GF-D8 (cell line): Measurements from ENCODE around the gene RAB3C.
"Not testable (repeated sequence)": the region's sequence is repeated elsewhere in the genome, so short reads cannot be mapped to it uniquely, and the experiment has no call there.

Experiments used
- DNase-seq: peaks from one replicate; lab custom pipeline; 2025; lab: John Stamatoyannopoulos, UW

Gene RAB3C

DNA sequence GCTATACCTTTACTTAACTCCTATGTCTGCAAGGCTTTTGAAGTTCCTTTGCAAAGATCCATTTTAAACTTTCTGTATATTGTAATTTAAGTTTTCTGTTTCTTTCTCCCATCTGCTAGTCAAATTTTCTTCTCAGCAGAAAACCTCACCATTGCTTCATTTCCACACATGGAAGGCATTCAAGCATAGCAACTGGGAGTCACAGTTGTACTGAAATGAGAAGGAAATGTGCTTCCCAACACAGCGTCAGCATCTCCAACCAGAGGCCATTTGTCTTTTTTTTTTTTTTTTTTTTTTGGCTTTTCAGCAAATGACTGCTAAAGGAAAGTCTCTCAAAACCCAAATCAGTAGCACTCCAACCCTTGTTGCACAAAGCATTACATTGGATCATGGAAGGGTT lies 92.5 kb downstream of the RAB3C start:
- DNase-seq, result no peak

DNA sequence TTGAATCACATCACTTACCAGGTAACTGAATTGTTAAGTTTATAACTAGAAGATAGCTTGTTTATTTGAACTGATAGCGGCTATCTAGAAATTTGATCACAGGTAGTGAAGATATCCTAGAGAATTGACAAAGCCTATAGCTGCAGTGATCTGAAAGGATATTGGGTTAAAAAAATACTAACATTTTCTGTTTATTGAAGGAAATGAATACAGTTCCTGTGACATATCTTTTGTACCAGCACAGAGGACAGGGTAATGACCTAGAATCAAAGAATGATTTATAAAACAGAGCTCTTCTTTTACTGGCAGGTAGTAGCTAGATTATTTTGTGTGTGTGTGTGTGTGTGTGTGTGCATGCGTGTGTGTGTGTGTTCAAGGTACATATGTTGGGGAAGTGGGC lies 94.8 kb downstream of the RAB3C start:
- no peak for DNase-seq

DNA sequence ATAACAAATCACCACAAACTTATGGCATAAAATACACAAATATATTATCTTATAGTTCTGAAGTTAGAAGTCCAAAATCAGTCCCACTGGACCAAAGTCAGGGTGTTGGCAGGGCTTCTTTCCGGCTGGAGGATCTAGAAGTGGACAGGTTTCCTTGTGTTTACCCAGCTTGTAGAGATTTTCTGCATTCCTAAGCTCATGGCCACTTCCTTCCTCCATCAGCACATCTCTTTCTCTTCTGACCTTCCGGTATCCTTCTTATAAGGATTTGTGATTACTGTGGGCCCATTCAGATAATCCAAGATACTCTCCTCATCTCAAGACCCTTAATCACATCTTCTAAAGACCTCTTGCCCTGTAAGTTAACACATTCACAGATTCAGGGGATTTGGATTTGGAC lies 97.6 kb downstream of the RAB3C start:
- DNase-seq, result no peak

DNA sequence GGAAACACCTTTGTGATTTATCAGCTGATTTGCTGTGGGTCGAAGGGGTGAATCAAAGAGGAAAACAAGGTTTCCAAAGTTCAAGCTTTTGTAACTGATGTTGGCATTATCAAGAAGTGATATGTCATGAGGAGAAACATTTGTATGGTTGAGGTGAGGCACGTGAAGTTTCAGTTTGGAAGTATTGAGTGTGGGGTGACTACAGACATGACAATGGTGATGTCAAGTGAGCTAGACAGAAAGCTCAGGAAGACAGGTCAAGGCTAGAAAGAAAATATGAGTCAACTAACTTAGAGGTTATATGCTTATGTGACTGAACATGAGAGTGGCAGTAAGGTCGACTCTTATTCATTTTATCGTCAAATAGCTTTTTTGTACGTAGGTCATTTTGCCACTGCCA lies 99.1 kb downstream of the RAB3C start:
- no peak for DNase-seq

DNA sequence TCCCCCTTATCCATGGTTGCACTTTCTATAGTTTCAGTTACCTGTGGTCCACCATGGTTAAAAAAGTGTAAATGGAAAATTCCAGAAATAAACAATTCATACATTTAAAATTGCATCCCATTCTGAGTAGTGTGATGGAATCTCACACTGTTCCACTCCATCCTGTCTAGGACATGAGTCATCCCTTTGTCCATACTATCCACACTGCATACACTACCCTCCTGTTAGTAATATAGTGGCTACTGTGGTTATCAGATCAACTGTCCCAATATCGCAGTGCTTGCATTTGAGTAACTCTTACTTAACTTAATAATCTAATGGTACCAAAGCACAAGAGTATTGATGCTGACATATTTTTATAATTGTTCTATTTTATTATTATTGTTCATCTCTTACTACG lies 100.7 kb downstream of the RAB3C start:
- no peak for DNase-seq

DNA sequence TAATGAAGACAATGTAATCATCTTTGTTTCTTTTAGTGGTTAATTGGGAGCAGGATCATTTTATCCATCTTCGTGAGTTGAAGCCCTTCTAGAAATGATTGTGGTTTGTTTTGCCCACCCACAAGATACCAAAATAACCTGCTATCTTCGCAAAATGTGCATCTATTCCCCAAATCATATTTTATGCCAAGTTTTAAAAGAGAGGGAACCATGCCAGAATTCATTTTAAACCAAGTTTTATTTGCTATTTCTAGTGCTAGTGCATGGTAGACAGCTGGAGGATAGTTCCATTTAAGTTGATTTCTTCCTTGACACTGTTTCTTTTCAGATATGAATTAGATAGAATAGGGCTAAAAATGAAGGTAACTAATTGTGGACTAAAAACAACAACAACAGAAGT lies 104.2 kb downstream of the RAB3C start:
- DNase-seq, result no peak

DNA sequence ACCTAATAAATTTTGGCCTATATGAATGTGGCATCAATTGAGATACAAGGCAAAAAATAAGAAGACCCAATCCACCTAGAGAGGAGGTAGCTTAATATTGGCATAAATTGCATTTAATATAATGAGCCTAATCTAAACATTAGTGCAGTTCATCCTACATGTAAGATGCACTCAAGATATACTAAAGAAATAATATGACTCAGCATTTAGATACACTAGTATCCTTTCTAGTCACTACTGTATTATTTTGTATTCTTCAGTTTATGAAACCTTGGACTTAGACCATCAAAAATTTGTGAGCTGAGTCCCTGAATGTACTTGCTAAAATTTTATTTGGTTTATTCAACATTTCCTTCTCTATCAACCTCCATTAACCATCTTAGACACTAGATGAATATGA lies 104.7 kb downstream of the RAB3C start:
- DNase-seq, result no peak

DNA sequence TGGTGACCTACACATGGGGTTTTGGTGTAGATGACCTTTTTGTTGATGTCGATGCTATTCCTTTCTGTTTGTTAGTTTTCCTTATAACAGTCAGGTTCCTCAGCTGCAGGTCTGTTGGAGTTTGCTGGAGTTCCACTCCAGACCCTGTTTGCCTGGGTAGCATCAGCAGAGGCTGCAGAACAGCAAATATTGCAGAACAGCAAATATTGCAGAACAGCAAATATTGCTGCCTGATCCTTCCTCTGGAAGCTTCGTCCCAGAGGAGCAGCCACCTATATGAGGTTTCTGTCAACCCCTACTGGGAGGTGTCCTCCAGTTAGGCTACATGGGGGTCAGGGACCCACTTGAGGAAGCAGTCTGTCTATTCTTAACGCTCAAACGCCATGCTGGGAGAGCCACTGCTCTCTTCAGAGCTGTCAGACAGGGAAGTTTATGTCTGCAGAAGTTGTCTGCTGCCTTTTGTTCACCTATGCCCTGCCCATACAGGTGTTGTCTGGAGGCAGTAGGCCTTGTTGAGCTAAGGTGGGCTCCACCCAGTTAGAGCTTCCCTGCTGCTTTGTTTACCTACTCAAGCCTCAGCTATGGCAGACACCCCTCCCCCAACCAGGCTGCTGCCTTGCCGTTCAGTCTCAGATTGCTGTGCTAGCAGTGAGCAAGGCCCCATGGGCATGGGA lies 116.3 kb downstream of the RAB3C start:
- not testable (repeated sequence) for DNase-seq

DNA sequence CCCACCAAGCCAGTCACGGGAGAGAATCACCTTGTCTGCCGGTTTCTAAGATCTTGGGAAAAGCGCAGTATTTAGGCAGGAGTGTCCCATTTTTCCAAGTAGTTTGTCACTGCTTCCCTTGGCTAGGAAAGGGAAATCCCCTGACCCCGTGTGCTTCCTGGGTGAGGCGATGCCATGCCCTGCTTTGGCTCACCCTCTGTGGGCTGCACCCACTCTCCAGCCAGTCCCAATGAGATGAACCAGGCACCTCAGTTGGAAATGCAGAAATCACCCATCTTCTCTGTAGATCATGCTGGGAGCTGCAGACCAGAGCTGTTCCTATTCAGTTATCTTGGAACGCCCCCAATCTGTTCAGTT lies 116.9 kb downstream of the RAB3C start:
- DNase-seq, result no peak

DNA sequence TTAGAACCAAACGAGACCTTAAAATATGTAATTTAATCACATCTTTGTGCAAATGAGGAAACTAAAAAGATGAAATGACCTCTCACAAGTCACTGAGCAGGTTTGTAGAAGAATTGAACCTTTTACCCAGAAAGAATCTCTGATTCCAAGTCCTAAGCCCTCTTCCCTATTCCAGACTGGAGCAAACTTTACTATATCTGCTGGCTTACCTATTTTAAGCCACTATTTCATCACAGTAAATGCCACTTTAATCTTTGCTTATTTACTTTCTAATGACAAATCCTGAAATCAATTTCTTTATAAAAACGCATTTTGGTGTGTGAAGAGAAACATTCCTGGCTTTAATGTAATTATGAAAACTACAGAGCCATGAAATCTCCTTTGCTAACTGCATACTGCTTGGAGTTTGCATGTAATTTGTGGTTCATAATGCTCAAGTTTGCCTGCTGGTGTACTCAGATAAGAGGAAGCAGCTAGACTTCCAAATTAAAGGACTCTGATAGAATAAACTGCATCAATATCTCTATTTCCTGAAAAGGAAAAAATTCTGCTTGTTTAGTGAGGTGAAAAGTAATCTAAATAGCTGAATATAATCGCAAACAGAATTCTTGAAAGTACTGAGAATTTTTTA lies 121.2 kb downstream of the RAB3C start:
- DNase-seq, result no peak

DNA sequence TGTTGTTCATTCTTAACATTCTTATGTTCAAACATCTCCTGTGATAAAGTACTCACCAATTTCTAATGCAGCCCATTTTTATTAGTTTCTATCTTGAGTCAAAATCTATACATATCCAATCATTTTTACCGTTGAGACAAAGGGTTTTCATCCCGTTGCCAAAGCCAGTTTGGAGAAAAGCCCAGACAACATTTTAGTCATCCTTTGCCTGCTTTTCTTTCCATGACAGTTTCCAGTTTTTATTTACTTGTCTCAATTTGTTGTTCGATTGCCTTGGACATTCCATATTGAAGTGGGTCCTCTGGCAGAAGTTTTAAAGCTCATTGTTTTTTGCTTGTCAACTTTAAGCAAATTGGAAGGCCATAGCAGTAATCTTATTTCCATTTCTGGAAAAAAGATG lies 123.9 kb downstream of the RAB3C start:
- no peak for DNase-seq

DNA sequence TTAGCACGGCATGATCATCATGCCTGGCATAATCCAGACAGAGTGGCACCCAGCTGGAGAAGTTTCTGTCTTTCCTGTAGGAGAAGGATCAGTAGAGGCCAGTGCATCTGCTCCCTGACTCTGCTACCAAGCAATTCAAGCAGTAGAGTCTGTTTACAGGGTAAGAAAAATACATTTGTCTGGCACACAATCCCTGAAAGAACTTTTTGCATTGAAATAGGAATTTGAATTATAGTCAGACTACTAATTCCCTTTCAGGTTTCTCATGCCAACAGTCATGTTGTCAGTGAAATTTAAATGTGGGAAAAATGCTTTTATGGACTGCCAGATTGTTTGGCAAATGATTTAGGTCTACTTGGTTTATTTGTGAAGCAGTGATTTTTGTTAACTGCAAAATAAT lies 125.6 kb downstream of the RAB3C start:
- no peak for DNase-seq

DNA sequence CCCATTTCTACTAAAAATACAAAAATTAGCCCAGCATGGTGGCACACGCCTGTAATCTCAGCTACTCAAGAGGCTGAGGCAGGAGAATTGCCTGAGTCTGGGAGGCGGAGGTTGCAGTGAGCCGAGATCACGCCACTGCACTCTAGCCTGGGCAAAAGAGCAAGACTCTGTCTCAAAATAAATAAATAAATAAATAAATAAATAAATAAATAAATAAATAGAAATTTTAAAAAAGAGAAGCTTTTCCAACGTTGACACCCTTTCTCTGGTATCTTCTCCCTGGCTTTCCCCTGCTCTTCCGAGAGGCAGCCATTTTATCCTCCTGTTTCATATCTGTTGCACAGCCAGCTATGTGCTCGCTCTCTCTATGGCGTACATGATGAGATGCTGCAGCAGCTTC lies 127.5 kb downstream of the RAB3C start:
- not testable (repeated sequence) for DNase-seq

DNA sequence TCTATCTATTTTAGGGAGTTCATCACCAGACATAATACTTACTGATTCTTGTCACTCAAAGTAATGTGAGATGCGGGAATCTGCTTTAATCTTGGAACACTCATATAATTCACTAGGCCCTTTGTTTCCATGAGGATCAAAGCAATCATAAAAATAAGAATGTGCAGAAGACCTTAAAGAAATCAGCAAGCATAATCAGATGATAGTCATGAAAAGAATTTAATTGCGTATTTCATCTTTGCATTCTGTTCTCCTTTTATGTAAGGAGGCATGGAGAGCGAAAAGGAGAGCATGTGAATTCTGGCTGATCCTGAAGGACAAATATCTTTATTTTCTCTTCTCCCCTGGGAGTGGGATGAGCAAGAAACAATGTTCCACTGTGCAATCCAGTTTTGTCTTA lies 128.0 kb downstream of the RAB3C start:
- no peak for DNase-seq

DNA sequence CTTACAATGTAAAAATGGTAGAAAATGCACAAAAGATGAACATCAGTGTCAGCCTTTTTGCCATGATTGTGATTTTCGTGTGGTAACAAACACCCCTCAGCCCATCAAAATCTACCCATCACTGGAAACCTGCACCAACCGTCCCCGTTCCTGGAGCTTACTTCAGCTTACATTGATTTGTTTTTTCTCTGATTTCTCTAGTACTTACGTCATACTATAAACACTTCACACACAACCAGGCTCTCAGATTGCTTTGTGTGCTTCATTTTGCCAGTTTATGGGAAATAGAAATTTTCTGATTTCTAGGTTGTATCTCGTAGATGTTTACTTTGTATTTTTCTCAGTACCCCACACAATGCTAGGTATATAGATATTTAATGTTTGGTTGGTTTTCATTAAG lies 129.1 kb downstream of the RAB3C start:
- DNase-seq, result no peak

DNA sequence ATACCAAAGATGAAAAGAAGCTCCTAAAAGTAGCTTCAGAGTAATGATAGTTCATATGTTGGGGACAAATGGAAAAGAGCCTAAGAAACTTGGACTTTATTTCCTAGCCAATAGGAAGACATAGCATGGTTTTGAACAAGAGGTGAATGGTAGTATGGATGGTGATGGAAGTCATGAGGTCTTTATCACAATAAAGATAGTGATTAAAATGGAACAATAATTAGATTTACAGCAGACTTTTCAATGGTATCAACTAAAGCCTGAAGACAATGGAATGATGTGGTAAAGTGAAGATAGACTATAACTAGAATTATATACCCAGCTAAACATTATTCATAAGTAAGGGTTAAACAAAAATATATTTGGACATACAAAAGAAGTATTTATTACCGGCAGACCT lies 131.2 kb downstream of the RAB3C start:
- no peak for DNase-seq

DNA sequence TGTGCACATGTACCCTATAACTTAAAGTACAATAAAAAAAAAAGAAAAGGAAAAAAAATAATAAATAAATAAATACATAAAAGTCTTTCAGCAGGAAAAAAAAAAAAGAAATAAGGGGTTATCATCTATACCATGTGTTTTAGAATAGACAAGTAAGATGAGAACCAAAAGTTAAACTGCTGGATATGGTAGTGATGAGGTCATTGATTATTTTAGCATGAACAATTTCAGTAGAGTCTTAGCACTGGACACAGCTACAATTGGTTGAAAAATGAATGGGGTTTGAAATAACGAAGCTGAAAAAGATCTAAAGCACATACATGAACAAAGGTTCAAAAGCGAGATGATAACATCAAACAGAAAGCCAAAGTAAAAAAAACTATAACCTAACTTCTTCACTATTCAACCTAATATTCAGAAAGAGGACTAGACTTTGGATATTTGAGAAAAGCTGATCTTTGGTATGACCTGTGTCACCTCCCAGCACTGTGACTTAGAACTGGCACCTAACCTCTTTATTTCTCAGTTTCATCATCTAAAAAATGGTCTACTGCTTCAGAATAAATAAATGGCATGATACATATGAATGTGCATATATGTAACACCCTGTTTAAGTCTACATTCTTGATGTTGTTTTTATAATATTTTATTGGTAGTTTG lies 133.3 kb downstream of the RAB3C start:
- DNase-seq, result no peak

DNA sequence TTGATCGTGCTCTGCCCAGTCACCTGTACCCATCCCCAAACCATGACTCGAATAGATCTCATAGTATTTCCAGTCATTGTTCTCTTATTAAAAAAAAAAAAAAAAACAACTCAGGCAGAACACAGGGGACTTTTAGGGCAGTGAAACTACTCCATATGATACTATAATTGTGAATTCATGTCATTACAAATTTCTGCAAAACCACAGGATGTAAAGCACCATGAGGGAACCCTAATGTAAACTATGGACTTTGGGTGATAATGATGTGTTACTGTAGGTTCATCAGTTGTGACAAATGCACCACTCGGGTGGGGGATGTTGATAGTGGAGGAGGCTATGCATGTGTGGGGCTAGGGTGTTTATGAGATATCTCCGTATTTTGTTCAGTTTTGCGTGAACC lies 133.8 kb downstream of the RAB3C start:
- no peak for DNase-seq

DNA sequence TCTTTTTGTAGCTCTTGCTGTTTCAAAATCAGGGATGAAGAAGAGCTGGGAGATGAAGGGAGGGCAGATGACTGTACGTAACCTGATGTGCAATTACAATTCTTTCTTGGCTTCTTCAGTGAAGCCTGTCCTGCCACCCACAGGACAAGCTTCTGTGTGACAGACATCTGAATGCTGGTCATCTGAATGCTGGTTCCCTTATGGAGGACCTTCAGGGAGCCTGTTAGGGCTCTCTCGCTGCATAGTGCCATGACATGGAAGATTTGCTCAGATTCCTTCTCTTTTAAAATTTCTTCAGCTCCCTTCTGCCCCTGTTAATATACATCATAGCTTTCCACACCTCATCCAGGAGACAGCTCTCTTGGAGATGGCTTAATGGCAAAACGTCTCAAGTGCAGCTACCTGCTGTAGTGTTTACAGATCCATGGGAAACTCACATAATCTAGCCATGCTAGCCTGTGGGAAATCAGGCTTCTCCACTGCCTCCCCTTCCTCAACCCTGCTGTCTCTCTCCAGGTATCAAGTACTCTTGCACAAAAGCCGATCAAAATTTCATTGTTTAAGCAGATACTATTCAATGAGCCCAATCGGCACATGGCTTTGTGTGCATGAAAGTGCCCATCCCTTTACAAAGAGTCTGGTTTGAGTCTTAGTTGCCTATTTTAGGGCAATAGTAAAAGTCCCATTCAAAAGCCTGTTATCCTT lies 134.6 kb downstream of the RAB3C start:
- DNase-seq, result no peak

DNA sequence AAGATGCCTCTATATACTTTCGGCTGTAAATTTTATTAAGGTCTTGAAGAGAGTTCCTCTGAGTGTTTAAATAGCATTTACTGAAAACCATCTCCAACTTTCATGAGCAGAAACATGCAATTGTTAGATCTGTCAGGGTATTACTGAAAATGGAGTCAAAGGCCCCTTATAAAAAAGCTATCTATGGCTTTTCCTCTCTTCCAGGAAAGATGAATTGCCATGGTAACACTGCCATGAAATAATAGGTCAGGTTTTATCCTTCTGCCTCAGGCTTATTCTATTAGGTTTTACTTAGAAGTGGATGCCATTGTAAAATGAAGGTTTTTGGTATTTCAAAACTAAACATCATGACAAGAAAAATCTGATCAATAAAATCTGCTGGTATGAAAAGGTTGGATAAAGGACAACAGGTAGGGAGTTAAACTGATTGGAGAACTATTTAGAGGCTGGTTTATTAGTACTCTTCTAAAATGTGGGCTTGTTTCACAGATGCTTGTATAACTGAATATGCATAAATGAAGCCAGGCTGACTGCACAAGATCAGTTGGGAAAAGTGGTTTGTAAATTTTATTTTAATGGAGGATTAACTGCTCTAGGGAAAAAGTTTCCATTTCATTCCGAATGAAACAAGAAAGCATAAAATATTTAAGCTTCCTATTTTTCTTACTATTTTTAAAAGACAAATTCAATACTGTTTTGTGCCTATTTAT lies 135.5 kb downstream of the RAB3C start:
- DNase-seq, result no peak

DNA sequence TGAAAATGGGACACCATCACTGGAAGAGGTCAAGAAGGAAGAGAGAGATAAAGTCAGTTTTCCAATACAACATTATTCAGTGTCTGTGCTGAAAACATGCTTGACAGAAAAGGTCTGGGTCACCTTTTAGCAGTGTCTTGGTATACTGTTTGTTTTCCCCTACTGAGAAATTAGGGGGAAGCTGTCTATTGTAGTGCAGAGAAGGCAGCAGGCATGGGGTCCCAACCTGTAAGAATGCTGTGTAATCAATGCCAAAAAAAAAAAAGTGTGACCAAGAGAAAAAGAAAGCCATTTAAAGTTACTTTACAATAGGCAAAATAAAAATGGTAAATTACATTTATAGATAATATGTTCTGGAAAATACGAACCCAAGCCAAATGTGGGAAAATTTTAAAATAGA lies 139.3 kb downstream of the RAB3C start:
- DNase-seq, result no peak

DNA sequence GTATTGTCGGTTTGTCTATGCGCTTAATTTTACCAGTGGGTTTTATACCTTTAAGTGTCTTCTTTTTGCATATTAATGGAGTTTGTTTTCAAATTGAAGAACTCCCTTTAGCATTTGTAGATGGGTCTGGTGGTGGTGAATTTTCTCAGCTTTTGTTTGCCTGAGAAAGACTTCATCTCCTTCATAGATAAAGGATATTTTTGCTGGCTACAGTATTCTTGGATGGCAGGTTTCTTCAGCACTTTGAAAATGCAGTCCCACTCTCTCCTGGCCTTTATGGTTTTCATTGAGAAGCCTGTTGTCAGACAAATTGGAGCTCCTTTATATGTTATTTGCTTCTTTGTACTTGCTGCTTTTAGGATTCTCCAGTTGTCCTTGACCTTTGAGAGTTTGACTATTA lies 142.1 kb downstream of the RAB3C start:
- no peak for DNase-seq

DNA sequence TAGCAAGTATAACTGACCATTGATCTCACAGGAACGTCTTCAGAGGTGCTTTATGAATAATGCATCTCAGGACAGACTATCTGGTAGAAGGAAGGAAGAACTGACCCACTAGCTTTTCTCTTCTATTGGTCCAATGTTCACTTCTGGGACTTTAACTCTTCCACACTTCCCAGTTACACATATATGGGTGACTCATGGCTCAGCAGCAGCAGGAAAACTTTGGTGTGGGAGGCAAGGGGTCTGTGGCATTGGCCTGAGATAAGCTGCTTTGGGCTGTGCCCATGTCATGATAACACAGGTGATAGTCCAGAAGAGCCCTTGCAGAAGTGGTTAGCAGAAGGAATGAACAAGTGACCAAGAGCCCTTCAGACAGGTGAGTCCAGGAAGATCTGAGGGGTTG lies 148.8 kb downstream of the RAB3C start:
- no peak for DNase-seq
